Measurements from ENCODE around the gene MOB1B.

The MOB1B gene

DNA sequence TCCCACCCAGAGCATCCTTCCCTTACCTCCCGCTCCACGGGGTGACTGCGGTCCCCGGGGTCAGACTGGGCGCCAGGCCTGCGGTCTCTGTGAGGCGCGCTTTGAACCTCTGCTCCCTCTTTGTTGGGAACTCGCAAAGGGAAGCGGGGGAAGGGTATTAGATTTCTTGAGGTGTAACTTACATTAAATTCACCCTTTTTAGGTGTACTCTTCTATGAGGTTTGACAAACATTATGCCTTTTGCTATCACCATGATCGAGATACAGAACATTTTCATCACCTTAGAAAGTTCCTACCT lies 91.8 kb downstream of the MOB1B start:
- peaks cover 6% of the 10 kb centered on the region for H3K79me1 ChIP-seq (ENCODE audit: low read depth, low read length)
- peak overlapping the region; percentile 90 for H3K23ac ChIP-seq (ENCODE audit: low read depth, low read length, poor library complexity)
- no peak overlapping the region for H4K8ac ChIP-seq (ENCODE audit: low read depth, low read length)
- H2AFZ ChIP-seq (ENCODE audit: low read length) = peak overlapping the region; percentile 95
- peaks cover 5 to 48% of the 10 kb centered on the region in 2 donors for H3K36me3 ChIP-seq (replicated peaks in 1 of 2; ENCODE audit: control insufficient read depth in 2 of 2, insufficient read depth in 2 of 2, low read length in 2 of 2)
- peak overlapping the region; percentile 99 for H3K18ac ChIP-seq (ENCODE audit: low read length)
- peak overlapping the region; percentile 93 for H3K9ac ChIP-seq (ENCODE audit: low read depth, low read length, poor library complexity)
- H2BK15ac ChIP-seq (ENCODE audit: low read length) = peak overlapping the region; percentile 58
- no peak overlapping the region for H2BK12ac ChIP-seq (ENCODE audit: low read length)
- H2BK120ac ChIP-seq (ENCODE audit: low read depth, low read length) = no peak overlapping the region
- H3K27ac ChIP-seq (replicated peaks; ENCODE audit: low read length) = peak overlapping the region; percentile 91
- H3K4me1 ChIP-seq (ENCODE audit: control insufficient read depth in 2 of 2, insufficient read depth in 1 of 2, low read depth in 1 of 2, low read length in 2 of 2) = peaks cover 3 to 5% of the 10 kb centered on the region in 2 donors
- peaks cover 0 to 48% of the 10 kb centered on the region in 2 donors for H3K9me3 ChIP-seq (replicated peaks in 1 of 2; ENCODE audit: control insufficient read depth in 2 of 2, insufficient read depth in 1 of 2, low read depth in 1 of 2, low read length in 2 of 2)
- peak overlapping the region; percentile 92 for H2BK5ac ChIP-seq (ENCODE audit: low read length)
- WGBS, 2 donors (ENCODE audit: extremely low coverage in 2 of 2, insufficient read length in 2 of 2, insufficient replicate concordance in 1 of 2) = no CpG with 5 or more reads among the region's 11 CpGs
- peak overlapping the region; percentile 95 for H4K91ac ChIP-seq (ENCODE audit: low read depth, low read length, poor library complexity)
- H3K4me3 ChIP-seq (ENCODE audit: low read length in 2 of 2) = peak overlapping the region; percentile 98 to 100
- H2AK5ac ChIP-seq (ENCODE audit: low read depth, low read length) = peak overlapping the region; percentile 75
- H3K4me2 ChIP-seq (ENCODE audit: insufficient read depth, low read length, poor library complexity, severe bottlenecking) = peak overlapping the region; percentile 58
- peak overlapping the region; percentile 96 for H3K14ac ChIP-seq (ENCODE audit: low read length)
- no peaks in the 10 kb centered on the region for H3K27me3 ChIP-seq (ENCODE audit: control insufficient read depth in 3 of 3, insufficient read depth in 3 of 3, low read depth in 1 of 3, low read length in 3 of 3)
- DNase-seq (ENCODE audit: low spot score) = no peak
- peak overlapping the region; percentile 72 for H3K4ac ChIP-seq (ENCODE audit: low read length)

DNA sequence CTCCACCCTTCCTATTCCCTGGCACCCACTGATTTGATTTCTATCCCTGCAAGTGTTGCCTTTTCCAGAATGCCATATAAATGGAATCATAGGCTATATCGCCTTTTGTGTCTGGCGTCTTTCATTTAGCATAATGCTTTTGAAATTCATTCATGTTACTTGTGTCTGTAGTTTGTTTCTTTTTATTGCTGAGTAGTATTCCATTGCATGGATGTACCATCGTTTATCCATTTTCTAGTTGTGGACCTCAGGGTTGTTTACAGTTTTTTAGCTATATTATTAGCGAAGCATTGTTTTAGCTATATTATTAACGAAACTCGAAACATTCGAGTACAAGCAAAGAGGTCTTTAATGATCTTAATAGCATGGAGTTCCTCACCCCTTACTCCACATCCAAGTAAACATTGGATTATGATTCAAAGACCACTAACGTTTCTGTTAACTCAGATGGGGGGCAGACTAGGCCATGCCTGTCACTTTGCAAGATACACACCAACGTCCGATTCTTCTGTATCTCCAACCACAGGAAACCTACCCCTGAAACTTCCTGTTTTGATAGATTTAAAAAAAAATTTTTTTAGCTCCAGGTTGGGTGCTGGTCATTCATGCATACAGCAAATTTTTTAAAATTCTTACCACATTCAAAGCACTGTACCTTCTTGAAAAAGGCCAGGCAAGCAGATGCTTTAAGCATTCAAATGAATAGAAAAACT lies 92.4 kb downstream of the MOB1B start:
- no CpG with 5 or more reads among the region's 10 CpGs for WGBS, 2 donors (ENCODE audit: extremely low coverage in 2 of 2, insufficient read length in 2 of 2, insufficient replicate concordance in 1 of 2)
- Histone ChIP-seq H2BK5ac (ENCODE audit: low read length) (no peak overlapping the region), H3K9ac (ENCODE audit: low read depth, low read length, poor library complexity) (no peak overlapping the region), H3K27me3 (ENCODE audit: control insufficient read depth in 3 of 3, insufficient read depth in 3 of 3, low read depth in 1 of 3, low read length in 3 of 3) (no peaks in the 10 kb centered on the region), H2AFZ (ENCODE audit: low read length) (peak overlapping the region; percentile 95), H2BK120ac (ENCODE audit: low read depth, low read length) (no peak overlapping the region), H3K9me3 (replicated peaks in 1 of 2; ENCODE audit: control insufficient read depth in 2 of 2, insufficient read depth in 1 of 2, low read depth in 1 of 2, low read length in 2 of 2) (peaks cover 0 to 51% of the 10 kb centered on the region in 2 donors), H3K4me1 (ENCODE audit: control insufficient read depth in 2 of 2, insufficient read depth in 1 of 2, low read depth in 1 of 2, low read length in 2 of 2) (peaks cover 3 to 5% of the 10 kb centered on the region in 2 donors), H3K4ac (ENCODE audit: low read length) (no peak overlapping the region), H3K14ac (ENCODE audit: low read length) (no peak overlapping the region), H3K36me3 (replicated peaks in 1 of 2; ENCODE audit: control insufficient read depth in 2 of 2, insufficient read depth in 2 of 2, low read length in 2 of 2) (peaks cover 7 to 53% of the 10 kb centered on the region in 2 donors), H4K8ac (ENCODE audit: low read depth, low read length) (no peak overlapping the region), H3K79me1 (ENCODE audit: low read depth, low read length) (peaks cover 6% of the 10 kb centered on the region), H3K4me2 (ENCODE audit: insufficient read depth, low read length, poor library complexity, severe bottlenecking) (peak overlapping the region; percentile 58), H3K18ac (ENCODE audit: low read length) (no peak overlapping the region), H4K91ac (ENCODE audit: low read depth, low read length, poor library complexity) (no peak overlapping the region), H2BK15ac (ENCODE audit: low read length) (no peak overlapping the region), H3K27ac (replicated peaks; ENCODE audit: low read length) (no peak overlapping the region), H3K4me3 (ENCODE audit: low read length in 2 of 2) (peak overlapping the region; percentile 98 to 100), H3K23ac (ENCODE audit: low read depth, low read length, poor library complexity) (no peak overlapping the region), H2BK12ac (ENCODE audit: low read length) (no peak overlapping the region), H2AK5ac (ENCODE audit: low read depth, low read length) (no peak overlapping the region)
- DNase-seq (ENCODE audit: low spot score) = no peak

DNA sequence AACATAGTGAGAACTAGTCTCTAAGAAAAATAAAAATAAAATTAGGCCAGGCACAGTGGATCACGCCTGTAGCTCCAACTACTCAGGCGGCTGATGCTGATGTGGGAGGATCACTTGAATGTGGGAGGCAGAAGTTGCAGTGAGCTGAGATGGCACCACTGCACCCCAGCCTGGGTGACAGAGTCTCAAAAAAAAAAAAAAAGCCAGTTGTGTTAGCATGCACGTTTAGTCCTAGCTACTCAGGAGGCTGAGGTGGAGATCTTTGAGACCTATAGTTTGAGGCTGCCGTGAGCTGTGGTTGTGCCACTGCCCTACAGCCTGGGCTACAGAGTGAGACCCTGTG lies 93.8 kb downstream of the MOB1B start:
- Histone ChIP-seq H2BK12ac (ENCODE audit: low read length) (no peak overlapping the region), H2AFZ (ENCODE audit: low read length) (no peak overlapping the region), H3K23ac (ENCODE audit: low read depth, low read length, poor library complexity) (no peak overlapping the region), H3K4me1 (ENCODE audit: control insufficient read depth in 2 of 2, insufficient read depth in 1 of 2, low read depth in 1 of 2, low read length in 2 of 2) (peaks cover 3 to 5% of the 10 kb centered on the region in 2 donors), H4K91ac (ENCODE audit: low read depth, low read length, poor library complexity) (no peak overlapping the region), H3K14ac (ENCODE audit: low read length) (no peak overlapping the region), H3K9me3 (replicated peaks in 1 of 2; ENCODE audit: control insufficient read depth in 2 of 2, insufficient read depth in 1 of 2, low read depth in 1 of 2, low read length in 2 of 2) (peaks cover 0 to 58% of the 10 kb centered on the region in 2 donors), H2BK120ac (ENCODE audit: low read depth, low read length) (no peak overlapping the region), H2AK5ac (ENCODE audit: low read depth, low read length) (no peak overlapping the region), H3K27me3 (ENCODE audit: control insufficient read depth in 3 of 3, insufficient read depth in 3 of 3, low read depth in 1 of 3, low read length in 3 of 3) (no peaks in the 10 kb centered on the region), H3K9ac (ENCODE audit: low read depth, low read length, poor library complexity) (no peak overlapping the region), H3K4me2 (ENCODE audit: insufficient read depth, low read length, poor library complexity, severe bottlenecking) (no peak overlapping the region), H3K4ac (ENCODE audit: low read length) (no peak overlapping the region), H4K8ac (ENCODE audit: low read depth, low read length) (no peak overlapping the region), H2BK15ac (ENCODE audit: low read length) (no peak overlapping the region), H3K18ac (ENCODE audit: low read length) (no peak overlapping the region), H3K27ac (replicated peaks; ENCODE audit: low read length) (no peak overlapping the region), H3K4me3 (ENCODE audit: low read length in 2 of 2) (no peak overlapping the region), H3K36me3 (replicated peaks in 1 of 2; ENCODE audit: control insufficient read depth in 2 of 2, insufficient read depth in 2 of 2, low read length in 2 of 2) (peaks cover 7 to 59% of the 10 kb centered on the region in 2 donors), H2BK5ac (ENCODE audit: low read length) (no peak overlapping the region), H3K79me1 (ENCODE audit: low read depth, low read length) (peaks cover 6% of the 10 kb centered on the region)
- DNase-seq (ENCODE audit: low spot score) = no peak
- no CpG with 5 or more reads among the region's 4 CpGs for WGBS, 2 donors (ENCODE audit: extremely low coverage in 2 of 2, insufficient read length in 2 of 2, insufficient replicate concordance in 1 of 2)

DNA sequence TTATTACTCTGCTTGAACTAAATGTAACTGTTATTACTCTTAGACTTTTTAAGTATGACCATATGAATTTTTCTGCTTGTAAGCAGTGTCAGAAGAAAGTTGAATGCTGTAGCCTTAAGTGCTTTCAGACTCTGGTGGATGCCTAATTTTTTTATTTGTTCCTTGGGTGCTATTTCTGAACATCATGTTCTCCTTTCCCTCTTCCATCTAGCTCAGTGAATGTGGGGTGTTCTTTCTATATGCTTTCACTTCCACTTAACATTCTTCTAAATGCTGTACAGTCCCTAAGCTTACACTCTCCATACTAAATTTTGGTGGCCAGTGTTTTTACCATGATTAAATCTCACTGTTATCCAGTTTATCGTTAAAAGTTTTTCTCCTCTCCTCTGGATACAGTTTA lies 94.9 kb downstream of the MOB1B start:
- H3K9me3 ChIP-seq (replicated peaks in 1 of 2; ENCODE audit: control insufficient read depth in 2 of 2, insufficient read depth in 1 of 2, low read depth in 1 of 2, low read length in 2 of 2) = peaks cover 0 to 68% of the 10 kb centered on the region in 2 donors
- H3K9ac ChIP-seq (ENCODE audit: low read depth, low read length, poor library complexity) = no peak overlapping the region
- no peak for DNase-seq (ENCODE audit: low spot score)
- no peak overlapping the region for H4K91ac ChIP-seq (ENCODE audit: low read depth, low read length, poor library complexity)
- H2BK15ac ChIP-seq (ENCODE audit: low read length) = no peak overlapping the region
- no peak overlapping the region for H2BK120ac ChIP-seq (ENCODE audit: low read depth, low read length)
- no peak overlapping the region for H3K14ac ChIP-seq (ENCODE audit: low read length)
- no peaks in the 10 kb centered on the region for H3K27me3 ChIP-seq (ENCODE audit: control insufficient read depth in 3 of 3, insufficient read depth in 3 of 3, low read depth in 1 of 3, low read length in 3 of 3)
- no peak overlapping the region for H2AK5ac ChIP-seq (ENCODE audit: low read depth, low read length)
- H2BK5ac ChIP-seq (ENCODE audit: low read length) = no peak overlapping the region
- no peak overlapping the region for H2BK12ac ChIP-seq (ENCODE audit: low read length)
- H4K8ac ChIP-seq (ENCODE audit: low read depth, low read length) = no peak overlapping the region
- peaks cover 6% of the 10 kb centered on the region for H3K79me1 ChIP-seq (ENCODE audit: low read depth, low read length)
- peaks cover 7 to 70% of the 10 kb centered on the region in 2 donors for H3K36me3 ChIP-seq (replicated peaks in 1 of 2; ENCODE audit: control insufficient read depth in 2 of 2, insufficient read depth in 2 of 2, low read length in 2 of 2)
- H3K4ac ChIP-seq (ENCODE audit: low read length) = no peak overlapping the region
- no peak overlapping the region for H2AFZ ChIP-seq (ENCODE audit: low read length)
- no CpG with 5 or more reads among the region's 1 CpG for WGBS, 2 donors (ENCODE audit: extremely low coverage in 2 of 2, insufficient read length in 2 of 2, insufficient replicate concordance in 1 of 2)
- no peak overlapping the region for H3K18ac ChIP-seq (ENCODE audit: low read length)
- H3K4me1 ChIP-seq (ENCODE audit: control insufficient read depth in 2 of 2, insufficient read depth in 1 of 2, low read depth in 1 of 2, low read length in 2 of 2) = peaks cover 3 to 5% of the 10 kb centered on the region in 2 donors
- H3K4me3 ChIP-seq (ENCODE audit: low read length in 2 of 2) = no peak overlapping the region
- H3K4me2 ChIP-seq (ENCODE audit: insufficient read depth, low read length, poor library complexity, severe bottlenecking) = no peak overlapping the region
- H3K23ac ChIP-seq (ENCODE audit: low read depth, low read length, poor library complexity) = no peak overlapping the region
- H3K27ac ChIP-seq (replicated peaks; ENCODE audit: low read length) = no peak overlapping the region
